ENCODE results near the gene GATA1.

Gene GATA1

DNA sequence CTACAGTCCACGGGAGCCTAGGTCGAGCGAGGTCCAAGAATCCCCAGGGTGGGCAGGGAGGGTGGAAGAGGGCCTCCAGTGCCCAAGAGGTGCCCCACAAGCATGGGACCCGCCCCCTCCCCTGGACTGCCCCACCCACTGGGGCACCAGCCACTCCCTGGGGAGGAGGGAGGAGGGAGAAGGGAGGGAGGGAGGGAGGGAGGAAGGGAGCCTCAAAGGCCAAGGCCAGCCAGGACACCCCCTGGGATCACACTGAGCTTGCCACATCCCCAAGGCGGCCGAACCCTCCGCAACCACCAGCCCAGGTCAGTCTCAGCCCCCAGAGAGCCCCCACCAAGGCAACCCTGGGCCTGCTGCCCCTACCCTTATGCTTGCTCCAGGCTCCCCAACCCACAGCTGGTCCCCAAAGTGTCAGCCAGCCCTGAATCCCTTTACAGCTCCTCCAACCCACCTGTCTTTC lies at the start of gene GATA1:
GATA1 (plus strand) TSS at position 250 of the 460 bp plus-strand sequence. CDS start 4,520 bp downstream, outside the sequence.
- peaks cover 26% of the 10 kb centered on the region for H3K27me3 Mint-ChIP-seq
- H3K4me3 Mint-ChIP-seq, result no peak within 1 kb of the TSS
- DNase-seq (ENCODE audit: low spot score in 2 of 2), result no peak
- H3K9me3 Mint-ChIP-seq, result no peaks in the 10 kb centered on the region
- ATAC-seq (ENCODE audit: low read depth), result no peak
- H3K4me1 Mint-ChIP-seq, result peaks cover 5% of the 10 kb centered on the region
- no peaks in the 10 kb centered on the region for H3K36me3 Mint-ChIP-seq
- H3K27ac Mint-ChIP-seq, result no peak within 1 kb of the TSS

DNA sequence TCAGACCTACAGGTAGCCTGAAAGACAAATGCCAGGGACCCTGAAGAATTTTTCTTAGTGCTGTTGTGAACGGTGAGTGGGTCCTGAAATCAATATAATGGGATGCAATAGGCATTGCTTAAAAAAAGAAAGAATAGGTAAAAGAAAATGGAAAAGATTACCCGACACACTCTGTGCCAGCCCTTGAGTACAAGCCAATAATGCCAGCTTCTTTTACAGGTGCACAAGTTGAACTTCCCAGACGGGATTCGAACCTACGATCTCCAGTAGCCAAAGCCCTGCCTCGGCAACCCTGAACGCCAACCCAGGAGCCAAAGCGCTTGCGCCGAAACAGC lies 49.5 kb upstream of the GATA1 start:
- Mint-ChIP-seq H3K27me3 (no peaks in the 10 kb centered on the region), H3K9me3 (no peaks in the 10 kb centered on the region), H3K27ac (peak overlapping the region; percentile 91), H3K36me3 (no peaks in the 10 kb centered on the region), H3K4me1 (peaks cover 11% of the 10 kb centered on the region), H3K4me3 (peak overlapping the region; percentile 89)
- DNase-seq (ENCODE audit: low spot score in 2 of 2) (peak in 1 of 2 donors; percentile 11), ATAC-seq (ENCODE audit: low read depth) (no peak)

DNA sequence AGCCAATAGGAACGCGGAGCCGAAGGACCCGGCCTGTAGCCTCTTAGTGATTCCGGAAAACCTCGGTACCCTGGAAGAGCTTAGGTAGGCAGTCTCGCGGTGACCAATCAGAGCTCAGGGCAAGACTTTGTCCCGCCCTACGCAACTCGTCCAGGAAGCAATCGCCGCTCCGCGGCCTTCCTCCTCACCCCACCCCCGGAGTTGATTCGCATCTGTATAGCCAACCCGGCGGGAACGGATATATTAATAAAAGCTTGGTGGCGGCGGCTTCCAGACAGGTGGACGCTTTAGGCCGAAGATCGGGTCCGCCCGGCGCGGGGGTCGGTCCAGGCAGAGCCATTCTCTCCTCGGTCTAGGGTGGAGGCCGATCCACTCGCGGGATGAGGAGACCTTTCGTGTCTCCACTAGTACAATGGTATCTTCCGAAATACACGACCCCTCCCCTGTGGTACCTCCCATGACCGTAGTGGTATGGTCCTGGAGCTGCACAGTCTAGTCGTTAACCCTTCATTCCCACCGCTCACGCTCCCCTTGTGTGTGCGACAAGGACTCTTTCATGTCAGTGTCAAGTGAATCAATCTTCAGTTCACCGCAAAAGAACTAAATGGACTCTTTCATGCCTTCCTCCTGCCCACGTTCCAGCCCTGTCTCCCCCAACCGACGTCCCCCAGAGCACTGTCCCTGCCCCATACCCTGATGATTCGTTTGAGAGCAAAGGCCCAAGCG lies 49.0 kb upstream of the GATA1 start:
- H3K27me3 Mint-ChIP-seq, result no peaks in the 10 kb centered on the region
- ATAC-seq (ENCODE audit: low read depth), result peak; percentile 95
- no peaks in the 10 kb centered on the region for H3K9me3 Mint-ChIP-seq
- peak overlapping the region; percentile 89 for H3K4me3 Mint-ChIP-seq
- no peaks in the 10 kb centered on the region for H3K36me3 Mint-ChIP-seq
- H3K4me1 Mint-ChIP-seq, result peaks cover 11% of the 10 kb centered on the region
- peak overlapping the region; percentile 91 for H3K27ac Mint-ChIP-seq
- DNase-seq (ENCODE audit: low spot score in 2 of 2), result peak; percentile 67 to 80

DNA sequence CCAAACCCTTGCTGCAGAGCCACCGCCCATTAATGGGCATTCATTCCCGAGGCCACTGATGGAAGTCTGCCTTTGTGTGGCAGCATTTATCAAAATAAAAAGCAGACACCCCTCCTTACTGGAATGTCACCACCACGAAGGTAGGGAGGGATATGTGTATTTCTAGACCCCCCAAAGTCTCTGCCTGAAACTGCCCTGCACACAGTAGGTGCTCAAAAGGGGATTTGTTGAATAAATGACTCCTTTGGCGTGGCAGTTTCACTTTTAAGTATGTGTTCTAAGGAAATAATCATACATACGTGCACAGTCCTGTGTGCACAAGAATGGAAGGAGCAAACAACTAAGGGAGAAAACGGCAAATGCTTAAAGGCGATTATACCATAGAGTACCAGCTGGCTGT lies 48.5 kb upstream of the GATA1 start:
- Mint-ChIP-seq H3K9me3 (no peaks in the 10 kb centered on the region), H3K36me3 (no peaks in the 10 kb centered on the region), H3K27me3 (no peaks in the 10 kb centered on the region), H3K4me3 (peak overlapping the region; percentile 89), H3K27ac (peak overlapping the region; percentile 91), H3K4me1 (peaks cover 11% of the 10 kb centered on the region)
- ATAC-seq (ENCODE audit: low read depth) (no peak), DNase-seq (ENCODE audit: low spot score in 2 of 2) (no peak)

DNA sequence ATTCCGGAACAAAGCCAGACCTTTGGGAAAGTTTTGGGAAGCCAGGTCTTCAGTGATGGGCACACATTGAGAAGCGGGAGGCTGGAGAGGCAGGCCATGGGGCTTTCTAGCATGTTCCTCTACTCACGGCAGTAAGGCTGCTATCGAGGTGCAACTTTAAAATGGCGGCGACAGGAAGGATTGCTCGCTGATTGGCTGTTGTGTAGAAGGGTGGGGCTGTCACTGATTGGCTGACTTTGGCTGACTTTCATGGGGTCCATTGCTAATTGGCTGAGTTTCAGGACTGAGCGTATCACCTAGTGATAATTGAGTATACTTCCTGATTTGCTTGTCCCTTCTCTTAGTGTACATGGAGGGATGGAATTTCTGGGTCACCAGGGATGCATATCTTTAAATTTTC lies 44.6 kb upstream of the GATA1 start:
- H3K36me3 Mint-ChIP-seq, result no peaks in the 10 kb centered on the region
- DNase-seq (ENCODE audit: low spot score in 2 of 2), result no peak
- no peak overlapping the region for H3K4me3 Mint-ChIP-seq
- H3K27ac Mint-ChIP-seq, result no peak overlapping the region
- peaks cover 7% of the 10 kb centered on the region for H3K4me1 Mint-ChIP-seq
- H3K27me3 Mint-ChIP-seq, result peaks cover 2% of the 10 kb centered on the region
- no peaks in the 10 kb centered on the region for H3K9me3 Mint-ChIP-seq
- ATAC-seq (ENCODE audit: low read depth), result no peak

DNA sequence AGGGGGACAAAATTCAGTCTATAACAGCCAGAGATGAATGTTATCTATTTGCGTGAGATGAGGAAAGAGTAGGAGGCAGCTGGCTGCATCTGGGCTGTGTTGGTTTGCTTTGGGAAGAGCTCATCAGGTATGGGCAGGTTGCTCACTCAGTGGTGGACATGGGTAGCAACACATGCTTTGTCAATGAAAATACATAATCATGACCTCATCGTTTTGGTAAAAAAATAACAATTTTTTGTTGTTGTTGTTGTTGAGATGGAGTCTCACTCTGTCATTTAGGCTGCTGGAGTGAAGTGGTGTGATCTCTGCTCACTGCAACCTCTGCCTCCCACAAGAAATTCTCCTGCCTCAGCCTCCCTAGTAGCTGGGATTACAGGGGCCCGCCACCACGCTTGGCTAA lies 41.2 kb upstream of the GATA1 start:
- Mint-ChIP-seq H3K27me3 (peaks cover 2% of the 10 kb centered on the region), H3K4me3 (no peak overlapping the region), H3K27ac (no peak overlapping the region), H3K9me3 (no peaks in the 10 kb centered on the region), H3K36me3 (no peaks in the 10 kb centered on the region), H3K4me1 (no peaks in the 10 kb centered on the region)
- no peak for DNase-seq (ENCODE audit: low spot score in 2 of 2)
- ATAC-seq (ENCODE audit: low read depth), result no peak

DNA sequence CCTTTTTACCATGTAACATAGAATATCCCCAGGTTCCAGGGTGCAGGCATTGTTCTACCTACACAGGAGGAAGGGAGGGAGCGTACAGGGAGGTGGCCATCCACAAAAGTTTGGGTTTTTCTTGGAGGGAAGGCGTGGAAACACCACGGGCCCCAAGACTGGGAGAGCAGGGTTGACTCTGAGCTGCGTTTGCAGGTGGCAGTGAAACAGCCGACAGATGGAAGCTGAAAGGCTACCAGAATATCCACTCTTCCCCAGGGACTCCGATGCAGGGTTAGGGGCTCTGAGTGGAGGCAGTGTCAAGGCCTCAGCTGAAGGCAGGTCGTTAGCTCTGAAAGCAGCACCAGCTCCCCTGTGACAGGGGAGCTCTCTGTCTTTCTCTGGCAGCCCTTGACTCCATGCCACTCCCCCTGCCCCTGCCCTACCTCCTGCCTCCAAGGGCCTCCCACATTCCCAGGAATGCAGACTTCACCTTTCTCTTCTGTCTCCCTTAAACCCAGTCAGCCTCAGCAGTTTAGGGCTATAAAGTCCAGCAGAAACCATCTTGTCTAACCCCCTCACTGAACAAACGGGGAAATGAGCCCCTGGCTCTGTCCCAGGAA lies 38.9 kb upstream of the GATA1 start:
- ATAC-seq (ENCODE audit: low read depth) (no peak), DNase-seq (ENCODE audit: low spot score in 2 of 2) (no peak)
- Mint-ChIP-seq H3K27me3 (peaks cover 2% of the 10 kb centered on the region), H3K27ac (no peak overlapping the region), H3K4me3 (no peak overlapping the region), H3K9me3 (no peaks in the 10 kb centered on the region), H3K4me1 (no peaks in the 10 kb centered on the region), H3K36me3 (no peaks in the 10 kb centered on the region)

DNA sequence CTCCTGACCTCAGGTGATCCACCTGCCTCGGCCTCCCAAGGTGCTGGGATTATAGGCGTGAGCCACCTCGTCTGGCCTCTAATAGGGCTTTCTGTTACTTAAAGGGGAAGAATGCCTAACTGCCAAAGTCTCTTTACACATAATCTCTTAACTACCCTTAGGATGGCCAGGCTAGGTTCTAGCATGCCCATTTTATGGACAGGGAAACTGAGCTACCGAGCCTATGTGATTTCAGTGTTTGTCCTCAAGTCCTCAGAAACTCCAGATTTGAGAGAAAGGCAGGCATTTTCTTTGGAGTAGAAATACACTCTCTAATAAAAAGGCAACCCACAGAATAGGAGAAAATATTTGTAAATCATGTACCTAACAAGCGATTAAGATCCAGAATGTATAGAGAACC lies 37.2 kb upstream of the GATA1 start:
- Mint-ChIP-seq H3K9me3 (no peaks in the 10 kb centered on the region), H3K27ac (no peak overlapping the region), H3K27me3 (peaks cover 2% of the 10 kb centered on the region), H3K36me3 (no peaks in the 10 kb centered on the region), H3K4me1 (no peaks in the 10 kb centered on the region), H3K4me3 (no peak overlapping the region)
- ATAC-seq (ENCODE audit: low read depth) (no peak), DNase-seq (ENCODE audit: low spot score in 2 of 2) (no peak)

DNA sequence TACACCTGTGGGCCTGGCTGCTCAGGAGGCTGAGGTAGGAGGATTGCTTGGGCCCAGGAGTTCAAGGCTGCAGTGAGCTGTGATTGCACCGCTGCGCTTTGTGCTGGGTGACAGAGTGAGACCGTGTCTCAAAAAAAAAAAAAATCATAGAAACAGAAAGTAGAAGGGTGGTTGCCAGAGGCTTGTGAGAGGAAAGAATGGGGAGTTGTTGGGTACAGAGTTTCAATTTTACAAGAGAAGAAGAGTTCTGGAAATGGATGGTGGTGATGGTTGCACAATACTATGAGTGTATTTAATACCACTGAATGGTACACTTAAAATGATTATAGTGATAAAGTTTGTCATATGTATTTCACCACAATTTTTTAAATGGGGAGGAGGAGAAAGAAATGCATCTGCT lies 35.0 kb upstream of the GATA1 start:
- ATAC-seq (ENCODE audit: low read depth) (no peak), DNase-seq (ENCODE audit: low spot score in 2 of 2) (no peak)
- H3K36me3 Mint-ChIP-seq, result no peaks in the 10 kb centered on the region
- no peak overlapping the region for H3K4me3 Mint-ChIP-seq
- H3K27ac Mint-ChIP-seq, result no peak overlapping the region
- H3K27me3 Mint-ChIP-seq, result peaks cover 3% of the 10 kb centered on the region
- no peaks in the 10 kb centered on the region for H3K9me3 Mint-ChIP-seq
- H3K4me1 Mint-ChIP-seq, result no peaks in the 10 kb centered on the region

DNA sequence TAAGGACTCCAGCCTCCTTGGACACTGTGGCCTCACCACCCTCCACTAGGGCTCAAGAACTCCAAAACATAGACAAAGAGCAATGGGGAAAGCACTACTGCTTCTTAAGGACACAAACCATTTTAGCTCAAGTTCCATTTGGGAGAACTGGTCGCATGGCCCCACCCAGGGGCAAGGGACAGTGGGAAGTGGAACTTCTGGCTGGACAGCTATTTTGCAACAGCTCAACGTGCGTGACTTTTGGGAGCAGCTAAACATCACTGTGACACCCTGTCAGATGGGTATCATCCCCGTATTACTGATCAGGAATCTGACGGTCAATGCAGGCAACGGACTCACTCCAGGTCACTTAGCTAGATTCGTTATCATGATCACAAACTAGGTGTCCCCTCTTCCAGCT lies 33.9 kb upstream of the GATA1 start:
- Mint-ChIP-seq H3K9me3 (no peaks in the 10 kb centered on the region), H3K4me1 (no peaks in the 10 kb centered on the region)
- DNase-seq (ENCODE audit: low spot score in 2 of 2), result no peak

DNA sequence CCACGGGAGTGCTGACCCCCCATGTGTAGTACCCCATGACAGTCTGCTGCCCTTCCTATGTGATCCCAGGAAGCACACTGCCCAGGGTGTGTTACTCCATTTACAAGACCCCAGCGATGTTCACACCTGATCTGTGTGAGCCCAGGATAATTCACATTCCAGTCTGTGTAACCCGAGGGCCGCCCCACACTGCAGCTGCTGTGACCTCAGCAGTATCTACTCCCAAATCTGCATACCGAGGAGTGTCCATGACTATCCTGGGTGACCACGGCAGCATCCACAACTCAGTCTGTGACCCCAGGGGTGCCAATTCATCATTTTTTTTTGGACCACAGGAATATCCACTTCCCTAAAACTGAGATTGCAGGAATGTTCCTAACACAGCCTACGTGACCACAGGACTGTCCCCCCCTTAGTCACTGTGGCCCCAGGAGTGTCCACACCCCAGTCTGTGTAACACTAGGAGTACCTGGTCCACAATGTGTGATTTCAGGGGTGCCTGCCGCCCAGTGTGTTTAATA lies 32.6 kb upstream of the GATA1 start:
- no peaks in the 10 kb centered on the region for H3K4me1 Mint-ChIP-seq
- ATAC-seq (ENCODE audit: low read depth) (no peak), DNase-seq (ENCODE audit: low spot score in 2 of 2) (no peak)
- no peak overlapping the region for H3K4me3 Mint-ChIP-seq
- H3K36me3 Mint-ChIP-seq, result no peaks in the 10 kb centered on the region
- no peak overlapping the region for H3K27ac Mint-ChIP-seq
- H3K27me3 Mint-ChIP-seq, result peaks cover 3% of the 10 kb centered on the region
- no peaks in the 10 kb centered on the region for H3K9me3 Mint-ChIP-seq

More for the DNA sequence above, 33.9 kb upstream of the GATA1 start:
- Mint-ChIP-seq H3K27ac (no peak overlapping the region), H3K27me3 (peaks cover 3% of the 10 kb centered on the region), H3K4me3 (no peak overlapping the region), H3K36me3 (no peaks in the 10 kb centered on the region)
- ATAC-seq (ENCODE audit: low read depth), result no peak

DNA sequence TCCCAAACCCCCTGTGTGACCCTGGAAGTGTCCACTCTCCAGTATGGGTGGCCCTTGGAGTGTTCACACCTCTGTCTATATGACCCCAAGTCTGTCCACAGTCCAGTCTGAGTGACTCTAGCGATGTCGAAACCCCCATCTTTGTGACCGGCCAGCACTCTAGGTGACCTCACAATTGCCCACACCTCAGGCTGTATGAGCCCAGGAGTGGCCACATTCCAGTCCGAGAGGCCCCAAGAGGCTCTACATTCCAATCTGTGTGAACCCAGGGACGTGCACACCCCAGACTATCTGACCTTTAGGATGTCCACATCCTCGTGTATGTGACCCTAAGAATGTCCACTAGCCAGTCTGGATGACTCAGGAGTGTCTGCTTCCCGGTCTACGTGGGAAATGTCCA lies 32.2 kb upstream of the GATA1 start:
- Mint-ChIP-seq H3K27ac (no peak overlapping the region), H3K4me1 (no peaks in the 10 kb centered on the region), H3K9me3 (no peaks in the 10 kb centered on the region), H3K4me3 (no peak overlapping the region), H3K36me3 (no peaks in the 10 kb centered on the region), H3K27me3 (peaks cover 3% of the 10 kb centered on the region)
- ATAC-seq (ENCODE audit: low read depth), result no peak
- no peak for DNase-seq (ENCODE audit: low spot score in 2 of 2)

DNA sequence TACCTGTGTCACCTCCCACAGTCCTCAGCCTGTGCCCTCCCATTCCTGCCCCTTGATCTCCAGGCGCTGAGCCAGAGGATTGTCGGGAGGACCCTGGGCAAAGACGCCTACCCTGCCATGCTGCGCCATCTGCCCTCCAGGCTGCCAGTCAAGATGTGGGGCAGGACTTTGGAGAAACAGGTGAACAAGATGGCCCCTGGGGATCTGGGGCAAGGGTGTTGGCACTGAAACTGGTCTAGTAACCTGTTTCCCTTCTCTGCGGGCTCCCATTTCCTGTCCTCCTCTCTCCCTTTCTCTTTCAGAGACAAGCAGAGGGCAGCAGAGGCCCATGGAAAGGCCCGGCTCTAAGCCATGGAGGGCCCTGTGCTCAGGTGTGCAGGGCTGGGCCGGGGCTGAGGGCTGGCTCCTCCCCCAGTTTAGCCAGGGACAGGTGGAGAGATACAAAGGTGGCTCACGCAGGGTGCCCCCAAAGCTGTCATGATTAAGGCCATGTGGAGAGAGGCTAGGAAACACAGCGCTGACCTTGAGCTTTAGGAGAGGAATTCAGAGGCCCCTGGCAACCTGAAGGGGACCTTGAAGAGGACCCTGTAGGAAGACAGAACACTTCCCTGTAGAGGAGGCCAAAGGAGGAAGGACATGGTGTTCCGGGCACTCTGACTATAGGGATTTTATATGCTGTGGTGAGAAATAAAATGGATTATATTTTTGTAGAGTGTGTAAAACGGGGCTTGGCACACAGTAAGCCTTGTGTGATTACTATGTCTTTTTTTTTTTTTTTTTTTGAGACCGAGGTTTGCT lies 24.5 kb upstream of the GATA1 start, which contains the start of gene GLOD5:
GLOD5 (plus strand) TSS at position 74 of the 798 bp plus-strand sequence; CDS start at position 118, 44 bp downstream.
- ATAC-seq (ENCODE audit: low read depth), result no peak
- Mint-ChIP-seq H3K4me3 (no peak within 1 kb of the TSS), H3K36me3 (no peaks in the 10 kb centered on the region), H3K9me3 (no peaks in the 10 kb centered on the region), H3K27ac (no peak within 1 kb of the TSS), H3K4me1 (peaks cover 4% of the 10 kb centered on the region), H3K27me3 (peaks cover 10% of the 10 kb centered on the region)
- DNase-seq (ENCODE audit: low spot score in 2 of 2), result no peak

DNA sequence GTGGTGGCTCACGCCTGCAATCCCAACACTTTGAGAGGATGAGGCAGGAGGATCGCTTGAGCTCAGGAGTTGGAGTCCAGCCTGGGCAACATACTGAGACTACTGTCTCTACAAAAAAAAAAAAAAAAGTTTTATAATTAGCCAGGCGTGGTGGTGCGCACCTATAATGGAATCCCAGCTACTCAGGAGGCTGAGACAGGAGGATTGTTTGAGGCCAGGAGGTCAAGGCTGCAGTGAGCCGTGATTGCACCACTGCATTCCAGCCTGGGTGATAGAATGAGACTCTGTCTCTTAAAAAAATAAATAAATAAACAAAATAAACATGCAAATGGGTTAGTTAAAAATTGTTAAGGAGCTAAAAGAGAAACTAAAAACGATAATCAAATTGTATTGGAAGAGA lies 17.2 kb upstream of the GATA1 start:
- no peak for DNase-seq (ENCODE audit: low spot score in 2 of 2)
- no peak overlapping the region for H3K27ac Mint-ChIP-seq
- no peak for ATAC-seq (ENCODE audit: low read depth)
- H3K9me3 Mint-ChIP-seq, result no peaks in the 10 kb centered on the region
- no peak overlapping the region for H3K4me3 Mint-ChIP-seq
- no peaks in the 10 kb centered on the region for H3K36me3 Mint-ChIP-seq
- H3K4me1 Mint-ChIP-seq, result no peaks in the 10 kb centered on the region
- no peaks in the 10 kb centered on the region for H3K27me3 Mint-ChIP-seq
